Measurements from ENCODE around the gene SARDH.
"Not testable (repeated sequence)": the region's sequence is repeated elsewhere in the genome, so short reads cannot be mapped to it uniquely, and the experiment has no call there.

Gene SARDH

GRCh38 chr9:133629221-133630110, 108.7 kb downstream of the SARDH start:
- DNase-seq (ENCODE audit: low read depth), result no peak

GRCh38 chr9:133628766-133629165, 109.4 kb downstream of the SARDH start:
- DNase-seq (ENCODE audit: low read depth), result no peak

- no peak for DNase-seq (ENCODE audit: low read depth)
Observed at GRCh38 chr9:133627341-133627740, 110.8 kb downstream of the SARDH start.

GRCh38 chr9:133626008-133626407, 112.1 kb downstream of the SARDH start:
- DNase-seq (ENCODE audit: low read depth), result not testable (repeated sequence)

GRCh38 chr9:133622555-133622954, 115.6 kb downstream of the SARDH start:
- DNase-seq (ENCODE audit: low read depth), result no peak

GRCh38 chr9:133621725-133622267, 116.4 kb downstream of the SARDH start:
- DNase-seq (ENCODE audit: low read depth), result no peak

- DNase-seq (ENCODE audit: low read depth), result peak; percentile 34
Observed at GRCh38 chr9:133619791-133620190, 118.4 kb downstream of the SARDH start.

GRCh38 chr9:133618726-133619125, 119.4 kb downstream of the SARDH start:
- DNase-seq (ENCODE audit: low read depth), result no peak

GRCh38 chr9:133616643-133617405, 121.3 kb downstream of the SARDH start:
- DNase-seq (ENCODE audit: low read depth), result no peak

- no peak for DNase-seq (ENCODE audit: low read depth)
Observed at GRCh38 chr9:133615606-133616188, 122.5 kb downstream of the SARDH start.

GRCh38 chr9:133615186-133615585, 123.0 kb downstream of the SARDH start:
- no peak for DNase-seq (ENCODE audit: low read depth)

GRCh38 chr9:133614678-133615077, 123.5 kb downstream of the SARDH start:
- no peak for DNase-seq (ENCODE audit: low read depth)

GRCh38 chr9:133614056-133614455, 124.1 kb downstream of the SARDH start:
- no peak for DNase-seq (ENCODE audit: low read depth)

Measured in T-helper 22 cell (primary cell).